Measurements from ENCODE around the gene LMX1B.

DNA sequence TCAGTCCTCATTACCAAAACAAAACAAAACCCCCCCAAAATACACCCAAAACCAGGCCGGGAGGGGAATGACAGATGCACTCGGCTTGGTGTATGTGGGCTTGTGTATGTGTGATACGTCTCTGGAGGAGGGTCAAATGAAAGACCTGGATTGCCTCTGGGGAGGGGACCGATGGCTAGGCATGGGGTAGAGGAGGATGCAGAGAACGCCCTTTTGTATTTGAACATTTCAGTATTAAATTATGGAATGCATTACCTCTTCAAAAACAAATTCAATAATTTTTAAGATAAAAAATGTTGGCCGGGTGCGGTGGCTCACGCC, 61.4 kb downstream of the LMX1B start:
- no peak for TF ChIP-seq POLR2AphosphoS5 (IDR thresholded peaks at IDR 0.05)
- TF ChIP-seq CTCF (IDR thresholded peaks at IDR 0.05): no peak

Data from sigmoid colon (tissue), 4 donors.